H9 (cell line): ENCODE measurements around the gene CCND3. TPM values are rescaled to one million over a fixed set of nuclear protein-coding genes. Genes with fewer than 3 reads are reported as not detected.

ENCODE experiments used
- DNase-seq: peaks from one replicate; pipeline ENCODE4 v3.0.0-alpha.2; 2017
- H2AFZ ChIP-seq: one replicate; pipeline ENCODE4 v1.6.1; 2013; ENCODE audit warnings: mild to moderate bottlenecking, low read length, control low read depth, moderate library complexity
- H2AK5ac ChIP-seq: 2 replicates; pipeline ENCODE4 v1.6.1; 2013; ENCODE audit warnings: low read length, control low read depth, mixed read lengths; ENCODE audit not compliant: insufficient read length
- H2BK120ac ChIP-seq: one replicate; pipeline ENCODE4 v1.6.1; 2013; ENCODE audit warnings: low read depth, mild to moderate bottlenecking, low read length, control low read depth, inconsistent platforms; ENCODE audit not compliant: poor library complexity, severe bottlenecking
- H2BK12ac ChIP-seq: 2 replicates; pipeline ENCODE4 v1.6.1; 2013; ENCODE audit warnings: low read length, control low read depth, mixed read lengths, low read depth; ENCODE audit not compliant: insufficient read length
- H2BK15ac ChIP-seq: 2 replicates; pipeline ENCODE4 v1.6.1; 2013; ENCODE audit warnings: low read depth, low read length, control low read depth
- H2BK20ac ChIP-seq: one replicate; pipeline ENCODE4 v1.6.1; 2013; ENCODE audit warnings: low read depth, mild to moderate bottlenecking, low read length, control low read depth, inconsistent platforms; ENCODE audit not compliant: poor library complexity, severe bottlenecking
- H2BK5ac ChIP-seq: 2 replicates; pipeline ENCODE4 v1.6.1; 2013; ENCODE audit warnings: low read length, control low read depth, mixed read lengths; ENCODE audit not compliant: insufficient read length
- H3K14ac ChIP-seq: 2 replicates; pipeline ENCODE4 v1.6.1; 2013; ENCODE audit warnings: low read length, control low read depth; ENCODE audit not compliant: insufficient read depth
- H3K18ac ChIP-seq: 2 replicates; pipeline ENCODE4 v1.6.1; 2013; ENCODE audit warnings: low read depth, mild to moderate bottlenecking, mixed read lengths, low read length, control low read depth; ENCODE audit not compliant: insufficient read length
- H3K23ac ChIP-seq: 2 replicates; pipeline ENCODE4 v1.6.1; 2013; ENCODE audit warnings: low read length, control low read depth, mixed read lengths, low read depth; ENCODE audit not compliant: insufficient read length
- H3K23me2 ChIP-seq: 2 replicates; pipeline ENCODE4 v1.6.1; 2013; ENCODE audit warnings: low read depth, mild to moderate bottlenecking, mixed read lengths, low read length, control low read depth; ENCODE audit not compliant: insufficient read length, poor library complexity, severe bottlenecking
- H3K27ac ChIP-seq: 2 replicates; pipeline ENCODE4 v1.5.1; 2013; ENCODE audit warnings: low read length, control low read depth, mixed read lengths, low read depth; ENCODE audit not compliant: insufficient read length
- H3K27me3 ChIP-seq: 2 replicates; pipeline ENCODE4 v1.6.1; 2013; ENCODE audit warnings: low read length, control low read depth, inconsistent platforms; ENCODE audit not compliant: insufficient read depth
- H3K4ac ChIP-seq: 2 replicates; pipeline ENCODE4 v1.6.1; 2013; ENCODE audit warnings: low read depth, mild to moderate bottlenecking, control low read depth, inconsistent platforms, low read length, moderate library complexity
- H3K4me1 ChIP-seq: 2 replicates; pipeline ENCODE4 v1.6.1; 2013; ENCODE audit warnings: low read length, control low read depth, inconsistent platforms; ENCODE audit not compliant: insufficient read depth
- H3K4me2 ChIP-seq: 2 replicates; pipeline ENCODE4 v1.6.1; 2013; ENCODE audit warnings: low read length, control low read depth, mixed read lengths; ENCODE audit not compliant: insufficient read length, insufficient read depth
- H3K56ac ChIP-seq: 2 replicates; pipeline ENCODE4 v1.6.1; 2013; ENCODE audit warnings: low read depth, mild to moderate bottlenecking, mixed read lengths, low read length, control low read depth; ENCODE audit not compliant: insufficient read length
- H3K79me1 ChIP-seq: 2 replicates; pipeline ENCODE4 v1.6.1; 2013; ENCODE audit warnings: low read depth, mild to moderate bottlenecking, moderate library complexity, low read length, control low read depth, inconsistent platforms; ENCODE audit not compliant: insufficient read depth, poor library complexity, severe bottlenecking
- H3K79me2 ChIP-seq: 2 replicates; pipeline ENCODE4 v1.6.1; 2013; ENCODE audit warnings: low read length, control low read depth, inconsistent platforms; ENCODE audit not compliant: insufficient read depth
- H3K9ac ChIP-seq: 2 replicates; pipeline ENCODE4 v1.6.1; 2013; ENCODE audit warnings: low read length, control low read depth, mixed read lengths; ENCODE audit not compliant: insufficient read length; ENCODE audit errors: extremely low read depth
- H3K9me3 ChIP-seq: one replicate; pipeline ENCODE4 v1.6.1; 2013; ENCODE audit warnings: low read depth, low read length, inconsistent platforms; ENCODE audit not compliant: control insufficient read depth
- H3T11ph ChIP-seq: one replicate; pipeline ENCODE4 v1.6.1; 2013; ENCODE audit warnings: mild to moderate bottlenecking, low read length, control low read depth, inconsistent platforms
- H4K20me1 ChIP-seq: one replicate; pipeline ENCODE4 v1.6.1; 2013; ENCODE audit not compliant: control insufficient read depth, insufficient read length, insufficient read depth
- H4K5ac ChIP-seq: 2 replicates; pipeline ENCODE4 v1.6.1; 2013; ENCODE audit warnings: low read depth, mild to moderate bottlenecking, mixed read lengths, low read length, control low read depth; ENCODE audit not compliant: insufficient read length
- H4K8ac ChIP-seq: replicated peaks from 2 replicates; pipeline ENCODE4 v1.6.1; 2013; ENCODE audit warnings: low read length, control low read depth, mixed read lengths, low read depth; ENCODE audit not compliant: insufficient read length
- H4K91ac ChIP-seq: 2 replicates; pipeline ENCODE4 v1.6.1; 2013; ENCODE audit warnings: low read depth, mild to moderate bottlenecking, moderate library complexity, mixed read lengths, low read length, control low read depth; ENCODE audit not compliant: insufficient read length
- H3K27ac Mint-ChIP-seq, 3 experiments: 2 replicates in 2 of 3; 3 replicates in 1 of 3; pipeline ENCODE4 v1.8.0; 2020 to 2021; ENCODE audit warnings: mixed read lengths in 3 of 3, mild to moderate bottlenecking in 1 of 3, moderate library complexity in 1 of 3
- H3K27me3 Mint-ChIP-seq: 2 replicates; pipeline ENCODE4 v1.8.0; 2021; ENCODE audit warnings: low read depth, mild to moderate bottlenecking, moderate library complexity, mixed read lengths
- H3K36me3 Mint-ChIP-seq, 3 experiments: 2 replicates in 2 of 3; 3 replicates in 1 of 3; pipeline ENCODE4 v1.8.0; 2020 to 2021; ENCODE audit warnings: low read depth in 3 of 3, mixed read lengths in 3 of 3; ENCODE audit not compliant: insufficient read depth in 1 of 3
- H3K4me1 Mint-ChIP-seq, 2 experiments: 2 replicates each; pipeline ENCODE4 v1.8.0; 2020; ENCODE audit warnings: mixed read lengths in 2 of 2
- H3K4me3 Mint-ChIP-seq, 2 experiments: 2 replicates in 1 of 2; 3 replicates in 1 of 2; pipeline ENCODE4 v1.8.0; 2020 to 2021; ENCODE audit warnings: mild to moderate bottlenecking in 2 of 2, mixed read lengths in 2 of 2, moderate library complexity in 1 of 2
- H3K9me3 Mint-ChIP-seq, 2 experiments: 2 replicates in 1 of 2; 3 replicates in 1 of 2; pipeline ENCODE4 v1.8.0; 2020; ENCODE audit warnings: mild to moderate bottlenecking in 2 of 2, mixed read lengths in 2 of 2, moderate library complexity in 1 of 2
- WGBS: extraction: QIAGEN DNeasy Blood & Tissue Kit; methylation state at CpG from one replicate; pipeline ENCODE4 v1.1.7; 2013; ENCODE audit warnings: missing lambda C conversion rate, low lambda C conversion rate, mixed read lengths; ENCODE audit not compliant: insufficient read length; ENCODE audit errors: extremely low coverage; 5-methylcytosine and 5-hydroxymethylcytosine counted together
- total RNA-seq: library from RNA; stranded (reverse); gene quantifications from 2 replicates; pipeline ENCODE4 v1.2.1, GENCODE V29; 2021
- TF ChIP-seq, protein P1 (sequence below): fragments of 200-600 bp; sonication (generic); conservative IDR thresholded peaks from 3 replicates; pipeline ENCODE4 v1.8.0; 2021; ENCODE audit warnings: antibody characterized with exemption, mild to moderate bottlenecking

CCND3 gene
- total RNA-seq, 1 experiment from 2014 or later = 24.2 TPM

DNA sequence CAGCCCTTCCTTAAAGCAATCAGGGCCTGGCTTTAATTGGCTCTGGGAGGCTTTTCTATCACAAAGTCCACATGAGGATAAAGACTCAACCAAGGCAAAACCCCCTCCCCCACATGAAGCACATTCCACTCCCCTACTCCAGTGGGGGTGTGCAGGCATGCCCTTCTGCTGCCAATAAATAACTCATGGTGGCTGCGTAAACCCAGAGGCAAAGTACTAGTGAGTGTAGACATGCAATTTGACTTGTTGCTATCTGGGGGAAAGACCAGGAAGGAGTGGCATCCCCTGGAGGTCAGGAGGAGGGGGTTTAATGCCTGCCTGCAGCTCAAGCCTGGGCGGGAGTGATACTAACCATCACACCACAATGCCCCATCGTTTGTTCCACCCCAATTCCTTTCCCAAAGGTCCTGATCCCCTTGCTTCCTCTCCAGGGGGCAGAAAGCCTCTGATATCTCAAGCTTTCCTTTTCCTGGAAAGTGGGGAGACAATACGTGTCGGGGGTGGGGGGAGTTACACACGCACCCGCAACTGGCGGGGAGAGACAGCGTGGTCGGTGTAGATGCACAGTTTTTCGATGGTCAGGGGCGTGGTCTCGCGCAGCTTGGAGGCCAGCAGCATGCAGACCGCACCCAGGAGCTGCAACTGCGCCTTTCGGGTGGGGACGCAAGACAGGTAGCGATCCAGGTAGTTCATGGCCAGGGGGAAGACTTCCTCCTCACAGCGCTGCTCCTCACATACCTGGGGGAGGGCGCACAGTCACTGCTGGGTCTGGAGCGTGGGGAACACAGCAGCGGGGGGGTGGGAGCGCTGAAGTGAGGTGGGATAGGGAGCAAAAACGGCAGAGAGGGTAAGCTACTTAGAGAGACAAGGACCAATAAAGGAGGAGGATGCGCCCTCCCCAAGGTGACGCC, 1.5 kb downstream of the CCND3 start:
- no peak overlapping the region for H4K5ac ChIP-seq
- no peaks in the 10 kb centered on the region for H3K27me3 ChIP-seq
- no peaks in the 10 kb centered on the region for H3K9me3 ChIP-seq
- no peak overlapping the region for H2BK15ac ChIP-seq
- H3K4ac ChIP-seq = no peak overlapping the region
- H3T11ph ChIP-seq = no peak overlapping the region
- Mint-ChIP-seq H3K4me1 (peaks cover 31 to 40% of the 10 kb centered on the region in 2 experiments), H3K4me3 (peak overlapping the region; percentile 83 to 96), H3K27ac (no peak overlapping the region), H3K27me3 (peaks cover 5% of the 10 kb centered on the region), H3K36me3 (peaks cover 3 to 19% (median 11%) of the 10 kb centered on the region in 3 experiments; a peak in 6 of 7 replicates), H3K9me3 (no peaks in the 10 kb centered on the region)
- no peak overlapping the region for H3K27ac ChIP-seq
- H3K23me2 ChIP-seq = peaks cover 7% of the 10 kb centered on the region
- H4K91ac ChIP-seq = no peak overlapping the region
- H3K18ac ChIP-seq = no peak overlapping the region
- no peak overlapping the region for H2BK12ac ChIP-seq
- H3K9ac ChIP-seq = no peak overlapping the region
- H3K79me2 ChIP-seq = no peaks in the 10 kb centered on the region
- no peak overlapping the region for H2BK120ac ChIP-seq
- DNase-seq = peak; percentile 54
- no peak overlapping the region for H2BK20ac ChIP-seq
- peaks cover 16% of the 10 kb centered on the region; the same call in 1 of the 2 replicates for H3K4me1 ChIP-seq
- H4K8ac ChIP-seq = no peak overlapping the region
- no peak overlapping the region for H3K56ac ChIP-seq
- no CpG with 5 or more reads among the region's 27 CpGs for WGBS
- H3K23ac ChIP-seq = no peak overlapping the region
- no peak overlapping the region for H2BK5ac ChIP-seq
- no peaks in the 10 kb centered on the region for H3K79me1 ChIP-seq
- peak overlapping the region; percentile 81 for H3K4me2 ChIP-seq
- no peak overlapping the region for H2AFZ ChIP-seq
- no peak overlapping the region; the same call in 1 of the 2 replicates for H3K14ac ChIP-seq
- TF ChIP-seq, protein P1, sequence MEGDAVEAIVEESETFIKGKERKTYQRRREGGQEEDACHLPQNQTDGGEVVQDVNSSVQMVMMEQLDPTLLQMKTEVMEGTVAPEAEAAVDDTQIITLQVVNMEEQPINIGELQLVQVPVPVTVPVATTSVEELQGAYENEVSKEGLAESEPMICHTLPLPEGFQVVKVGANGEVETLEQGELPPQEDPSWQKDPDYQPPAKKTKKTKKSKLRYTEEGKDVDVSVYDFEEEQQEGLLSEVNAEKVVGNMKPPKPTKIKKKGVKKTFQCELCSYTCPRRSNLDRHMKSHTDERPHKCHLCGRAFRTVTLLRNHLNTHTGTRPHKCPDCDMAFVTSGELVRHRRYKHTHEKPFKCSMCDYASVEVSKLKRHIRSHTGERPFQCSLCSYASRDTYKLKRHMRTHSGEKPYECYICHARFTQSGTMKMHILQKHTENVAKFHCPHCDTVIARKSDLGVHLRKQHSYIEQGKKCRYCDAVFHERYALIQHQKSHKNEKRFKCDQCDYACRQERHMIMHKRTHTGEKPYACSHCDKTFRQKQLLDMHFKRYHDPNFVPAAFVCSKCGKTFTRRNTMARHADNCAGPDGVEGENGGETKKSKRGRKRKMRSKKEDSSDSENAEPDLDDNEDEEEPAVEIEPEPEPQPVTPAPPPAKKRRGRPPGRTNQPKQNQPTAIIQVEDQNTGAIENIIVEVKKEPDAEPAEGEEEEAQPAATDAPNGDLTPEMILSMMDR = no peak
- H2AK5ac ChIP-seq = no peak overlapping the region
- H4K20me1 ChIP-seq = peaks cover 3% of the 10 kb centered on the region
